NCI-H128 (cell line): ENCODE data around the gene USP53.
"Not testable (repeated sequence)": the region's sequence is repeated elsewhere in the genome, so short reads cannot be mapped to it uniquely, and the experiment has no call there.

Source experiments
- DNase-seq: peaks from one replicate; lab custom pipeline; 2025; ENCODE audit not compliant: unreplicated experiment; lab: John Stamatoyannopoulos, UW

Gene USP53

DNA sequence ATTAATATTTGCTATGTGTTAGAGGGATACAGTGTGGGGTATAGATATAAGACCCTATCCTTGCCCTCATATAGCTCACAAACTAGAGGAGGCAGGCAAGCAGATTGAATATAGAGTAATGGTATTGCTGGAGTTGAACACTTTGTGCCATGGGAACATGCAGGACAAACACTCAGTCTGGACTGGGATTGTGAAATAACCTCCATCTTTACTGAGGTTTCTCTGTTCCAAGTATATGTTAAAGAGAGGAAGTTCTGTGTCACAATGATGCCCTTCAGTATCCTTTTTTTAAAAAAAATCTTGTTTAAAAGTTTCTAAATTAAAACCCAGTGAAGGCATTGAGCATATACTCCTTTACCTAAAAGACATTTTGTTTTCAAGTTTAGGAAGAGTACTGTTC lies 100.7 kb downstream of the USP53 start:
- DNase-seq = no peak

DNA sequence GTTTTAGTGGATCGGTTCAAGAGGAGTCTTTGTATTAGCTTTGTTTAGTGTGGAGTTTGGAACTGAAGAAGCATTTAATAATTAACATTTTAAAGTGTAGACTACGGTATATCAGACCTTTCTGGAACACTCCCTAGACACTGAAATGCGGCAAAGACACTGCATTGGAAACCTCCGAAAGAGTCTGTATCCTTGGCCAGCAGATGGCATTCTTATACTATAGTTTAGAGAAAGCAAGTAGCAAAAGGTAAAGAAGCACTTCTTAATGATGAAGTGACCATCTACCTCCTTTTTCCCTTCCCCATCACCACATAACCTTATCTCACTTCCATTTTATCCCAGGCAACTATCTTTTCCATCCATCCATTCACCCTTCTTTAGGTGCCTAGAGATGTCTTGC lies 101.8 kb downstream of the USP53 start:
- DNase-seq = no peak

DNA sequence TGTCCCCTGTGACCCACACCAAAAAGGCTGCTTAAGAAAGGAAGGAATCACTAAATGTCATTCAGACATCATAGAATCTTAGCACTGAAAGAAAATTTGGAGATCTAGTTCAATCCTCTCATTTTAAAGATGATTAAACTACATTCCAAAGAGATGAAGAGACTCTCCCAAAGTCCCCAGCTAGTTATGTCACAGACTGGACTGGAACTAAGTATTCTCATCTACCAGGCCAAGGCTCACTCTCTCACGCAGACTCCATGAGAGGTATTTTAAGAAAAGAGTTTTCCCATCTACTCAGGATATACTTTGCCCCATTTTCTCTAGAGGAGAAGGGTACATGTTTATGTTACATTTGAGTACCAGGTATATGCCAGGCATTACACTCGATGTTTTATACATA lies 102.5 kb downstream of the USP53 start:
- no peak for DNase-seq

DNA sequence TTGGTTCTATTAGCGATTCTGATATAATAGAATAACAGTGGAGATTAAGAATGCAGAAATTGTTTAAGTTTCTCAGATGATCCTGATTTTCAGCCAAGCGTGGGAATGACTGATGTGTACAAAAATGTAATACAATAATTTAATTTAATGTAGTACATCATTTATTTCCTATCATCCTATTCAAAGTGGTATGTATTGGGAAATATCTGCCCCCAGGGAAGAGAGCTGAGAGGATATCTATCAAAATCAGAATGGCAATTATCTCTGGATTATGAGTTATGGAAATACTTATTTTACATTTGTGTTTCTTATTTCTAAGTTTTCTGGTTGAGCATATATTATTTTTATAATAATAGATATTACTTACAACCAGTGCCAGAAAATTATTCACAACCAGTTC lies 105.5 kb downstream of the USP53 start:
- no peak for DNase-seq

DNA sequence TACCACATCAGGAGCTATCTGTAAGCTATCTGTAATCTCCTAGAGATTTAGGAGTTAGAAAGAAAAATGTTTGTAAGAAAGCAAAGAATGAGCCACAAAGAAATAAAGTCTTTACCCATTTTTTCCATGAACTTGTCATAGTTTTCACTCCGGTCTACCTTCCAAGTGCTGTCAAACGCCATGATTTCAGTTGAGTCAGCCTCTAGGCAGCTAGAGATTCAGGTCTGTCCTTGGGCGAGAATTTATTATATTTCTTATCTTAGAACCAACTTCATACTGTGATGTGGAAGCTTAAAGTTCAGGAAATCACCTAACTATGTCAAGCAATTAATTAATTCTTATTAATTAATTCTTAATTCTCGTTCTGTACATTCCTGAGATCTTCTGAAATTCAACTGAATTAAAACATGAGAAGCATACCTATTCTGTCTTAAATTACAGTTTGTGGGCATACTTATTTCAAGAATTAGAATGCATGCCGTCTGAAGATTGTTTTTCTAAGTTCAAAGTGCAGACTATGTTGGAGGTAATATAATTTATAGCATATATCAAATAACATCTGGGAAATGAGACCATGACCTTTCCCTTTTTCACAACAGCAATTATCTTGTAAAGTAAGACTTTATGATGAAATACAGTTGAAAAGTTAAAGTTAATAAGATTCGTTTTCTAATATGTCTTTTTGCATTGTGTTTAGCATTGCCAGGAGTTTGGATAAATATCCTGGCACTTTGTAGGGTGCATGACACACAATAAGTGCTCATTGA lies 109.6 kb downstream of the USP53 start, which contains the start of gene FABP2:
FABP2 (minus strand) TSS at position 218 of the 767 bp plus-strand sequence; CDS start at position 182, 36 bp downstream.
- DNase-seq = no peak

DNA sequence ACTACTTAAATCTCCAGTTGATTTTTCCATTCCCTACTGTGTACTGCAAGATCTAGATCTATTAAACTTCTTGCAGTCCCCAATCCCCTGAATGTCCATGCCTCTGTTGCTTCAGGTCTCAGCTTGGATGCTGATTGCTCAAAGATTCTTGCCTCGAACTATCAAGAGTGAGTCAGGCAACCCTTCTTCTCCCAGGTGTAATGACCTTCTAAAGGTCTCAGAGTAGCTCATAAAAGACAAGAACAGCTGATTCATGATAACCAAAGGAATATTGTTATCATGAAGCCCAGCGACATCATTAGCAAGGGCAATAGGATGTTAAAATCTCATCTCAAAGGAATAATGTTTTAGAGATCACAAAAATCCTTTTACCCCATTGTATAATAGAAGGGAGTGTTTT lies 116.2 kb downstream of the USP53 start:
- DNase-seq = no peak

DNA sequence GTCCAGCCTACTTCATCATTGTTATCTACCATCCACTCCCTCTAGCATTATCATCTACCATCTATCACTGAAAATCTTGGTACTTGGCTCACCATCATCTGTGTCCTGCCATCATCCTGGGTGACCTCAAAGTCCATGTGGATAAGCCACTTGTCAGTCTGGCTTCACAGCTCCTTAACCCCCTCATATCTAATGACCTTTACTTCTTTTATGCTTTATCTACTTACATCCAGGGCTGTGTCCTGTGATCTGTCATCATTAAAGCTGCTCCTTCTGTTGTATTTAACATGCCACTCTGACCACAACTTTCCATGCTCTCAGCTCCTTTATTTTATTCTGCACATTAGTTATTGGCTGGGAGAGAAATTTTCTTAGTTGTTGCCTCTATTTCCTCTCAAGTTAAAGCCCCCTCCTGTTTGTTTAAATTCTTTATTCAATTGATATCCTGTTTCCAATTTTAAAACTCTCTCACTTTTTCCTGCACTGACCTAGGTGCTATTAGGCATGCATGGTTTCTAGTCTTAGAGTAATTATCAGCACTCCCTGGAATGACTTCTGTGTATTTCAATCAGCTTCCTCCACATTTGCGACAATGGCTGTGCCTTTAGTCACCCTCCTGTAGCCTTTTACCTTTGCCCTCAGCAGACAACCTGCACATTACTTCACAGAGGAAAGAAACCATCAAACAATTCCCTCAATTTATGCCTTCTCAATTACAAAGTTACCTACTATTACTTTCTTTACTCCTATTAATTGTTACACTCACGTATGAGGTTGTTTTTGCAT lies 117.5 kb downstream of the USP53 start:
- no peak for DNase-seq

DNA sequence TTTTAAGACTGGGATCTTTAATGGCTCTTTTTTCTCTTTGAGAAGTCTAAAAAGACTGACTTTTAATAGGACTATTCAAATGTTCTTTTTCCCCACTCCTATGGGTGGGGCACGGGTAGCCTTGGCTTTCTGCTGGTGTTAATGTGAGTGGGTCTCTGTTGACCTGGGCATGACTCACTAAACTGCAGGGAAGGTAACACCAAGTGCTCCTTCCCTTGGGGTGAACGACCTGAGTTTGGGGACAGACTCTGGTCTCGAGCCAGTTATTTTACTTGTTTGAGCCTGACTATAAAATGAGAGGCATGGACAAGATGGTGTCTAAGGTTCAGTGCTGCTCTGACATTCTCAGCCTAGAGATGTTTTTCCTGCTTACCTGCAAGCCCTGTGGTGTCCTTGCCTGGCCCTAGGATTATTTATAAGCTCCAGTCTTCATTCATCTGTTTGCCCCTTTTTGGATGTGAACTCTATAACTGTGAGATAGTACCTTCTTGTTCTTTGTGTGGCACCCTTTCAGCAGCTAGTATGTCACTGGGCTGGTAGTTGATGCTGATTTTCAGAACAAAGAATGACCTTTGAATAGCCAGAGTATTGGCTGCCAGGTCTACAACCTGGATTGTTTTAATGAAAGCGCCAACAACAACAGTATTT lies 123.9 kb downstream of the USP53 start:
- DNase-seq = not testable (repeated sequence)

DNA sequence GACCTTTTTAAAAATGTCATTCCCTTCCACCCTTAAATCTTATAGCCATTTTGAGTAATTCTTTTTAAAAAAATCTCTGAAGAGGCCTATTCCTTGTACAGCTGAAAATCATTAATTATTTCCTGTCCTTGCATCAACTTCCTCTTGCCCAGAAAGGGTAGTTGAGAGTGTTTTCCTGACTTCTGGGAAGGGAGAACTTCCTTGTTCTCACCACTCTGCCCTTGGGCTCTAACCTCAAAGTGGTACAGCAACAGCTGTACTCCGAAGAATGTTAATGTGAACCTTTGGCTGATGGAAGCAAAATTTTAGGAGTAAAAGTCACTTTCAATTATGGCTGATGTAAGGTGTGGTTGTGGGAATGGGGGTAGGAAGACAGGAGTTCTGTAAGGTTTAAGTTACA lies 124.5 kb downstream of the USP53 start:
- no peak for DNase-seq

DNA sequence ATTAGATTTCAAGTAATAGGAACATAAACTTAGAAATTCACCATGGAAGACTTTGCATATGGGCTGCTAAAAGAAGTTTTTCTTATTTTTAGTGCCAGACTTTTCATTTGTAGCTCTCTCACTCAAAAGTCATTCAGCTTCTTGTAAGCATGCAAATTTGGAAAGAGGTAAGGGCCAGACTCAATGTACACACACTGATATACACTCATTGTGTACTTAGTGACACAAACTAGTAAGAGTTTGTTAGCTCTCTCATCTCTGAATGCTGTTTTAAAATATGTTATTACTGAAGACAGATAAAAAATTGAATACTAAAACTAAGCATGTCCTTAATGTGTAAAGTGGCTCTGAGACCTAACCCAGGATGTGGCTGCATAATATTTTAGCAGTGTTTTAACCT lies 127.4 kb downstream of the USP53 start:
- DNase-seq = not testable (repeated sequence)

DNA sequence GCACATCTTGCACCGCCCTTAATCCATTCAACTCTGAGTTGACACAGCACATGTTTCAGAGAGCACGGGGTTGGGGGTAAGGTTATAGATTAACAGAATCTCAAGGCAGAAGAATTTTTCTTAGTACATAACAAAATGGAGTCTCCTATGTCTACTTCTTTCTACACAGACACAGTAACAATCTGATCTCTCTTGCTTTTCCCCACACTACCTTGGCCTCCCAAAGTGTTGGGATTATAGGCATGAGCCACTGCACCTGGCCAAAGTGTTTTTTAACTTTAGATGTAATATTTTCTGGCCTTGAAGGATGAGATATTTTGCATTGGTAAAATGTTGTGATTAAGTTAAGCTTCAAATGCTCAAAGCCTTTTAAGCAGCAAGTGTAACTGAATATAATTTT lies 130.8 kb downstream of the USP53 start:
- not testable (repeated sequence) for DNase-seq
